GM12873 (cell line): Measurements from ENCODE around the gene LHX5.

Experiments used
- CTCF ChIP-seq: IDR thresholded peaks from 2 replicates; pipeline ENCODE4 v1.5.1; 2012; ENCODE audit warnings: low read depth, mild to moderate bottlenecking, moderate library complexity, low read length, control low read depth; ENCODE audit not compliant: insufficient read depth; ENCODE audit errors: missing control alignments

The LHX5 gene

DNA sequence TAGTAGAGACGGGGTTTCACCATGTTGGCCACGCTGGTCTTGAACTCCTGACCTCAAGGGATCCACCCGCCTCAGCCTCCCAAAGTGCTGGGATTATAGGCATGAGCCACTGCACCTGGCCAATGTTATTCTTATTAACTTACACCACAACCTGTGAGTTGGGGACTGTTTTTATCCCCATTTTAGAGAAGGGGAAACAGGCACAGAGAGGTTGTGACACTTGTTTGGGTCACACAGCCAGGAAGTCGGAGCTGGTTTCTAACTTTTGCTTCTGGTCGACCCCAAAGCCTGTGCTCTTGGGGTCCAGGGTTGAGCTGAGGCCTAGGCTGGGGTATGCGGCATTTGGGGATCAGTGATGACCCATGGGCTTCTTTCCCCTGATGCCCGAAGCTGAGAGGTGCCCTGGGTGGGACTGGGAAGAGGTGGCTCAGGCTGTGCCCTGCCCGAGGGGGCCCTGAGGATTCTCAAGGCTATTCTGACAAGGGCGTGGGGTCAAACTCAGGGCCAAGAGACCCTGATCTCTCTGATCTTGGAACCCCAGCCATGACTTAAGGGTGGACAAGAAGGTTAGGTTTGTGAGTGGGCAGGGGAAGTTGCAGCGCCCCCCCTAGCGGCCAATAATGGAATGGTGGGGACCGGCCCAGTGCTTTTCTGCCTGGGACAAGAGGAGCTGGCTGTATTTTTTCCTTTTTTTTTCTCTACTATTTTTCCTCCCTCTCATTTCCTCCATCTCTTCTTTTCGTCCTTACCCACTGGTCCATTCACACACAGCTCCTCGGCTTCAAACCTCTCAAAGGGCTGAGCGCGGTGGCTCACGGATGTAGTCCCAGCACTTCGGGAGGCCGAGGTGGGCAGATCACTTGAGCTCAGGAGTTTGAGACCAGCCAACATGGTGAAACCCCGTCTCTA is 46.5 kb downstream of the LHX5 start:
- peak; percentile 81 for TF ChIP-seq CTCF

DNA sequence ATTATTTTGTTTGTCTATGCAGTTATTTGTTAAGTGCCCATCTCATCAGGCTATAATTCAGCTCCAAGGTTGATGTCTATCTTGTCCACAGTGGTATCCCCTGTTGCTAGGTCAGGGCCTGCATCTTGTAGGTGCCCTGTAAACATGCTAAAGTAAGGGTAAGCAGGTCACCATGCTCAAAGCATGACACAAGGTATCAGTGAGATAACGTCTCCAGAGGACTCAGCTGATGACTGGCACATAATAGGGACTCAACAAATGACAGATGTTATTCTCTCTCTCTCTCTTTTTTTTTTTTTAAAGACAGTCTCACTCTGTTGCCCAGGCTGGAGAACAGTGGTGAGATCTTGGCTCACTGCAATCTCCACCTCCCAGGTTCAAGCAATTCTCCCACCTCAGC is 47.2 kb downstream of the LHX5 start:
- TF ChIP-seq CTCF = no peak

GRCh38 chr12:113422886-113423669 is 48.6 kb downstream of the LHX5 start:
- TF ChIP-seq CTCF = no peak

DNA sequence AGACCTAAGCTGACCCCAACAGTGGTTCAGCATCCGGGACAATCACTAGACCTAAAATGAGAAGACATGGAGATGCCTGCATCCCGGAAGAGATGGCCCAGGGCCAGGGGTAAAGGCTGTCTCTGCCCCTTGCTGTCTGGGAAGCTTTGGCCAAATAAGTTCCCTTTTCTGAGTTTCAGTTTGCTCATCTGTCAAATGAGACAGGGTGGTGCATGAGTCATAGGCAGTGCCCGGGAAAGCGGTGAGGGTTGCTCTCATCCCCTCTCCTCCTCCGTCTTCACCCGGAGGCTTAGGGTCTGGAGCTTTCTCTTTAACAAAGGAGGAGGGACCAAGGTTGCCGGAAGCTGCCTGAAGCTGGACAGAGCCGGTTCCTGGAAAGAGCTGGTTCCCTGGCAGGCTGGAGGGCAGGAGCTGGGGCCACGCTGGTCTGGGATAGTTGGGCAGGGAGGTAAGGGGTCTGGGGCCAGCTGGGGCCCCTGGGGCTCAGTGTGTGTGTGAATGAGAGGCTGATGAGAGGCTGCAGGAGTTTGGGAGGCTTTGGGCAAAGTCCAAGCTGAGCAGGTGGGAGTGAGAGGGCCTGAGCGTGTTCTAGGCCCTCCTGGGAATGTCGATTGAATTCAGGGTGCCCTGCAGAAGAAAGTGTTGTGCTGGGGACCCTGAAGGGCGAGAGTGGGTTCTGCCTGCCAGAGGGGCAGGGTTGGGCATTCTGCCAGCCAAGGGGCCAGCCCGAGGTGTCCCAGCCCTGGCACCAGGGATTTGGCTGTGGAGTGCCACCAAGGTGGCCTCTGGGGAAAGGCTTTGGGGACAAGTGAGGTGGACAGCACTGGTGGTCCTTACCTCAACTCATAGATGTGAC is 49.4 kb downstream of the LHX5 start, which contains the start of gene SDSL:
TSS of gene SDSL (plus strand) at position 351 of the 856 bp plus-strand sequence. CDS start 5,603 bp downstream, outside the sequence.
- TF ChIP-seq CTCF = no peak

GRCh38 chr12:113420996-113421595 is 50.6 kb downstream of the LHX5 start:
- no peak for TF ChIP-seq CTCF

GRCh38 chr12:113418213-113418879 is 53.3 kb downstream of the LHX5 start:
- TF ChIP-seq CTCF = no peak
